Ovary (tissue), 3 donors: ENCODE measurements around the gene AOPEP.

ENCODE experiments used
- EP300 ChIP-seq: sonication (generic); formaldehyde crosslinking; IDR thresholded peaks from one replicate; pipeline ENCODE4 v1.6.1; 2017; ENCODE audit warnings: antibody characterized with exemption
- POLR2A ChIP-seq: fragments of 450-650 bp; IDR thresholded peaks from one replicate; pipeline ENCODE4 v1.6.1; 2017; ENCODE audit warnings: antibody characterized with exemption, mild to moderate bottlenecking, moderate library complexity
- TF ChIP-seq, protein P1 (sequence below), 3 donors: fragments of 450-650 bp in 2 of 3; fragments of 200-600 bp in 1 of 3; IDR thresholded peaks; one replicate each; pipeline versions ENCODE4 v1.5.1 to v1.8.0; 2016 to 2022; ENCODE audit warnings: antibody characterized with exemption in 3 of 3, mild to moderate bottlenecking in 1 of 3
- donor health status: DM: no; HTN: no; CAD: no.

DNA sequence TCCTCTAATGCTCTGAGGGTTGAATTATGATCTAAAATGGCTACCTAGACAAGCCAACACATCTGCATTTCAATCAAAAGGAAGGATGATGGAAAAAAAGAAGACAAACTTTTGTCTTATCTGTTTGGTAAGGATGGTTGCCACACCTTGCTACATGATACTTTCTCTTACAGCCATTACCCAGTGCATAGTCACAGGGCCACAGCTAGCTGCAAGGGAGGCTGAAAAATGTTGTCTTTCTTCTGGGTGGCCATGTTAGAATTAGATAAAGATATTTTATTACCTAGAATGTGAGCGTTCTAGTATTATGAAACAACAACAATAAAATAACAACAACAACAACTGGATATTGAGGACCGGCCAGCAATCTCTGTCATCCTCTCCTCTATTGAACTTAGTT lies 4.7 kb upstream of the AOPEP start:
- TF ChIP-seq, protein P1, sequence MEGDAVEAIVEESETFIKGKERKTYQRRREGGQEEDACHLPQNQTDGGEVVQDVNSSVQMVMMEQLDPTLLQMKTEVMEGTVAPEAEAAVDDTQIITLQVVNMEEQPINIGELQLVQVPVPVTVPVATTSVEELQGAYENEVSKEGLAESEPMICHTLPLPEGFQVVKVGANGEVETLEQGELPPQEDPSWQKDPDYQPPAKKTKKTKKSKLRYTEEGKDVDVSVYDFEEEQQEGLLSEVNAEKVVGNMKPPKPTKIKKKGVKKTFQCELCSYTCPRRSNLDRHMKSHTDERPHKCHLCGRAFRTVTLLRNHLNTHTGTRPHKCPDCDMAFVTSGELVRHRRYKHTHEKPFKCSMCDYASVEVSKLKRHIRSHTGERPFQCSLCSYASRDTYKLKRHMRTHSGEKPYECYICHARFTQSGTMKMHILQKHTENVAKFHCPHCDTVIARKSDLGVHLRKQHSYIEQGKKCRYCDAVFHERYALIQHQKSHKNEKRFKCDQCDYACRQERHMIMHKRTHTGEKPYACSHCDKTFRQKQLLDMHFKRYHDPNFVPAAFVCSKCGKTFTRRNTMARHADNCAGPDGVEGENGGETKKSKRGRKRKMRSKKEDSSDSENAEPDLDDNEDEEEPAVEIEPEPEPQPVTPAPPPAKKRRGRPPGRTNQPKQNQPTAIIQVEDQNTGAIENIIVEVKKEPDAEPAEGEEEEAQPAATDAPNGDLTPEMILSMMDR (IDR thresholded peaks at IDR 0.05), result no peak
- TF ChIP-seq POLR2A, result no peak
- TF ChIP-seq EP300, result no peak
